Effector memory CD4-positive, alpha-beta T cell (primary cell): ENCODE results near the gene SYNDIG1.
"Not testable (repeated sequence)": the region's sequence is repeated elsewhere in the genome, so short reads cannot be mapped to it uniquely, and the experiment has no call there.

Experiments used
- DNase-seq, 3 donors: peaks; one replicate each; pipeline ENCODE4 v3.0.0-alpha.2; 2020
- H3K27ac ChIP-seq: 2 replicates; pipeline ENCODE4 v1.7.0; 2013; ENCODE audit warnings: mild to moderate bottlenecking, low read length, moderate library complexity; ENCODE audit not compliant: insufficient read depth, poor library complexity, severe bottlenecking
- H3K27me3 ChIP-seq: replicated peaks from 2 replicates; pipeline ENCODE4 v1.7.0; 2013; ENCODE audit warnings: mild to moderate bottlenecking, low read length; ENCODE audit not compliant: insufficient read depth, control insufficient read depth, poor library complexity, severe bottlenecking
- H3K36me3 ChIP-seq: 2 replicates; pipeline ENCODE4 v1.7.0; 2013; ENCODE audit warnings: mild to moderate bottlenecking, low read length, moderate library complexity; ENCODE audit not compliant: control insufficient read depth, insufficient read depth
- H3K4me1 ChIP-seq: 2 replicates; pipeline ENCODE4 v1.7.0; 2013; ENCODE audit warnings: low read length, mild to moderate bottlenecking; ENCODE audit not compliant: control insufficient read depth, insufficient read depth, poor library complexity, severe bottlenecking
- H3K4me3 ChIP-seq: 2 replicates; pipeline ENCODE4 v1.7.0; 2013; ENCODE audit warnings: low read length, low read depth, mild to moderate bottlenecking; ENCODE audit not compliant: insufficient read depth, poor library complexity, severe bottlenecking
- H3K9me3 ChIP-seq: 2 replicates; pipeline ENCODE4 v1.7.0; 2013; ENCODE audit warnings: mild to moderate bottlenecking, low read length, moderate library complexity; ENCODE audit not compliant: control insufficient read depth

Gene SYNDIG1

DNA sequence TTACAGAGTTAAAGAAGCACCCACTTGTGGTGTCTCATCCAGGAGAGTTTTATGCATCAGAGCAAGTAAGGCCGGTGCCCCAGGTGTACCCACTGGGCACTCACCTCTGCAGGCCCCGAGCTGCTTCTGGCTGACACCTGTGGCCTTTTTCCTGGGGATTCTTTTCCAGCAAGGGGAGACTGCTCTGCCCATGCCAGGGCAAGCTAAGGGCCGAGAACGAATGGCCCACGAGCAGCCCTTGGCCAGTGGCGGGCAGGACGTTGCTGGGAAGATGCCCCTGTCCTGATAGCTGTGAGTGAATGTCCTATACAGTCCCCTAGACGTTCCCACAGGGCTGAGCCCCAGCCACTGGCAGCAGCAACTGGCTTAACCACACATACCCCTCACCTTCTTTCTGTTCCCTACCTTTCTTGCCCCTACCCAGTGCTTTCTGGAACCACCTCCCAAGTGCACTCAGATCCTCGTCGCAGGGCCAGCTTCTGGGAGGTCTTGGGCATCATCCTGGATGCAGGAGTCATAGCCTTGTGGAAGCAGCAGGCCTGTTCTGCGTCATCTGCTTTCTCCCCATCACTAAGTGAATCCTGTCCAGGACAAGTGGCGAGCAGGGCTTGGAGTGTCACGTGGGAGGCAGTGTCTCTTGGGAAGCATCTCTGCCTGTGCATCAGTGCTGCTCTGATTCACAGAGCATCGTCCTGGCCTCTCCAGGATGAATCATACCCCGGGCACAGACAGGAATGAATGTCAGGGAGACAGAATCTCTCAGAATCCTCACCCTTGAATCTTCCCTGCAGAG is 32.5 kb downstream of the SYNDIG1 start:
- Histone ChIP-seq H3K27me3 (no peaks in the 10 kb centered on the region), H3K27ac (no peak overlapping the region), H3K9me3 (no peaks in the 10 kb centered on the region), H3K36me3 (no peaks in the 10 kb centered on the region), H3K4me1 (no peaks in the 10 kb centered on the region), H3K4me3 (no peak overlapping the region)
- no peak for DNase-seq

DNA sequence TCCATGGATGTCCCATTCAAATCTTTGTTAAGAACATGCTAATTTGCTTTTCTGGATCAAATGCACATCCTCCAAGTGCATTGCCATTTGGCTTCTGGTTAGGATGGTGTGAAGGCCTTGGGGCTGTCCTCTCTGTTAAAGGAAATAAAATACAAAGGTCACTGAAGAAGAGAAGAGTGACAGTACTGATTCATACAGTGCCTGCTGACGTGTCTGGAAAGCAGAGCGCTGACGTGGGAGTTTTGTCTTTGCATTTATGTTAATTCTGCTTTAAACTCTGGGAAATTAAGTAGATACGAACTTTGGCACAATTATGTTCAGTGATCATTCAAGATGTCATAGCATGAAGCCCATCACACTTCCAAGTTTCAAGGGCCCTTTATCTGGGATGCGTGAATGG is 33.2 kb downstream of the SYNDIG1 start:
- no peak overlapping the region for H3K4me3 ChIP-seq
- no peak for DNase-seq
- no peaks in the 10 kb centered on the region for H3K4me1 ChIP-seq
- H3K27me3 ChIP-seq: no peaks in the 10 kb centered on the region
- H3K36me3 ChIP-seq: no peaks in the 10 kb centered on the region
- H3K27ac ChIP-seq: no peak overlapping the region
- H3K9me3 ChIP-seq: no peaks in the 10 kb centered on the region

DNA sequence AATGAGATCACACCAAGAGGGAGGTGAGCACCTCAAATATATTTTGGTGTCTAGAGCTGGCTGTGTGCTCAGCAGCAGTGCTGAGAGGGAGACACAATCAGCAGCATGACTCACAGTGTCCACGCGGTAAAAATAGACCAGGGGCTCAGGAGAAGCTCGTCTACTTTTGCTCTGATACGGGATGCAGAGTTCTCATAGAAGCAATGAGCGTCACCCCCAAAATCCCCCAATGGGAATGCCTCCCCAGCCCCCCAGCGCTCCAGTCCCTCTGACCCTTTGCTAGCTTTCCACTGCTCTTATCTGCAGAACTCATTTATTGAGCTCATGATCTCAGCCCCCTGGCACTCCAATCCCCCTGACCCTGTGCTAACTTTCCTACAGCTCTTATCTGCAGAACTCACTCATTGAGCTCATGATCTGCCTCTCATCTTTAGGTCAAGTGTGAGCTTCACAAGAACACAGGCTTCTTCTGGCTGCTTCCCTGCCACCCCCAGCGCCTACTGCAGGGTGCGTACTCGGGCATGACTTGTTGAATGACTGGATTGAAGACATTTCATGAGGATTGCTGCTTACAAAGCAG is 34.0 kb downstream of the SYNDIG1 start:
- Histone ChIP-seq H3K36me3 (no peaks in the 10 kb centered on the region), H3K27me3 (no peaks in the 10 kb centered on the region), H3K27ac (no peak overlapping the region), H3K4me1 (no peaks in the 10 kb centered on the region), H3K9me3 (no peaks in the 10 kb centered on the region), H3K4me3 (no peak overlapping the region)
- DNase-seq: no peak

DNA sequence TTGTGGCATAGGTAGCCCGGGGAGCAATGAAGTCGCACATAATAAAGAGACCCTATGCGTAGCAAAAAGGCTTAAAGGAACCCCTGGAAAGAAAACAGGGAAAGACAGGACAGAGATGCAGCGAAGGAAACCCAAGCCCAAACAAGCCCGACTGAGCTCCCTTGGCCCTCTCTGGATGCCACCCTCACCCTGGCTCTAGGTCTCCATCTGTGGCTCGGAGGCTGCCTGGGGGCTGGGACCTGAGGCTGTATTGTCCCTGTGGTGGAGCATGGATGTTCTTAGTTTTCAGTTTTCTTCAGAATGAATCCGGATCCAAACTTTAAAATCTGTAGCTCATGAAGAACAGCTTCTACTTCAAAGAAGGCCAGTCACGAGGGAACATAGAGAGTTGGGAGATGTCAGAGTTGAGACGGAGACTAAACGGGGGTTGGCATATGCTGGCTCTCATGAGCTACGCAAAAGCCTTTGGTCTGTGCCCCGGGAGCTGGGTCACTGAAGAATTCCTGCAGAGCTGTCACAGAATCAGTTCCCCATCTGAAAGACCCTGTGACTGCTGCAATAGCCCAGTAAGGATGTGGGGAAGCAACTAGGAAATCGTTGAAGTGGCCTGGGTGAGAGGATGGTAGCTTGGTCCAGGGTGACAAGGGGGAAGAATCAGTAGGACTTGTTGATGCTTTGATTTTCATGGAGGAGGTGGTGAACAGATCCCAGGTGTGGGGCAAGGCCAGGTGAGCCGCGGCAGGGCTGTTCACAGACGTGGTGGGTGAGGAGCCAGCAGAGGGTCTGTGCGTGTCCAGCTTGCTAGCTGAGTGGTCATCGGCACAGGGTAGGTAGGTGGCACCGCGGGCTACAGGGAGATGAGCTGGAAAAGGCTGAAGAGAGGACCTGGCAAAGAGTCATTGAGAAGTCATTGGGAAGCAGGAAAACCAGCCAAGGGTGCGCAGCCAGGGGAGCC is 35.2 kb downstream of the SYNDIG1 start:
- H3K4me3 ChIP-seq: no peak overlapping the region
- no peaks in the 10 kb centered on the region for H3K4me1 ChIP-seq
- H3K27ac ChIP-seq: no peak overlapping the region
- H3K36me3 ChIP-seq: no peaks in the 10 kb centered on the region
- H3K27me3 ChIP-seq: no peaks in the 10 kb centered on the region
- H3K9me3 ChIP-seq: no peaks in the 10 kb centered on the region
- no peak for DNase-seq

DNA sequence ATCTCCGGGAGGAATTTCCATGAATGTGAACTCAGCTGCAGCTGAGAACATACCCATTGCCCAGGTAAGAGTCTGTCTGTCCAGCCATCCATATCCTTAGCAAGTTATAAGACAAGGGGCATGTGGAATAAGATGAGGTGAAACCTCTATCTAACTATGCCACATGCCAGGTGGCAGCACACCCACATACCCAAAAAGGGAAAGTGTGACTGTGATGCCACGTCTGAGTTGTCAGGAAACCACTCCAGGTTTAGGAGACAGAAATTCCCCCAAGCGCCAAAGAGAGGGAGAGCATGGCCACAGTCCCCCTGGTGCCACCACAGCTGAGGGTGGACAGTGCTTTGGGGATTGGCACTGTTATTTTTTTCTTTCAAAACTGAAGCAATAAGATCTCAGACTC is 36.7 kb downstream of the SYNDIG1 start:
- H3K27ac ChIP-seq: no peak overlapping the region
- DNase-seq: no peak
- no peaks in the 10 kb centered on the region for H3K9me3 ChIP-seq
- H3K27me3 ChIP-seq: no peaks in the 10 kb centered on the region
- no peaks in the 10 kb centered on the region for H3K36me3 ChIP-seq
- no peaks in the 10 kb centered on the region for H3K4me1 ChIP-seq
- H3K4me3 ChIP-seq: no peak overlapping the region

DNA sequence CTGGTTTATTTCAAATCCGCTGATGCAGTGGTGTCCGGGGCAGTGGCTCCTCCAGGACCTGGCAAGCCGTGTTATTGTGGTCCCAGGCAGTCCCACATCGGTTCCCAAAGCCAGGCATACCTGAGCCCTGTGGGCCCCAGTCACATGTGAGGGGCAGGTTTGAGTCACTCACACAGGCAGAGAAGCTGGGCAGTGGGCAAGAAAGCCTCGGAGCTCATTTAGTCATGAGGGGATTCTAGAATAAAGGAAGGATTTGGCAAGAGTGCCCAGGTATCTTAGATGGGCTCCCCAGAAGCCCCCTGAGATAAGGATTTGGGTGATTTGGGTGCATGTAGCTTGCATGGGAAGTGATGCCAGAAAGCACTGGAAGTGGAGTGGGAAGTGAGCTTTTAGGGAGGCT is 37.3 kb downstream of the SYNDIG1 start:
- no peaks in the 10 kb centered on the region for H3K36me3 ChIP-seq
- no peak overlapping the region for H3K27ac ChIP-seq
- no peak for DNase-seq
- H3K9me3 ChIP-seq: no peaks in the 10 kb centered on the region
- H3K4me1 ChIP-seq: no peaks in the 10 kb centered on the region
- no peaks in the 10 kb centered on the region for H3K27me3 ChIP-seq
- no peak overlapping the region for H3K4me3 ChIP-seq

DNA sequence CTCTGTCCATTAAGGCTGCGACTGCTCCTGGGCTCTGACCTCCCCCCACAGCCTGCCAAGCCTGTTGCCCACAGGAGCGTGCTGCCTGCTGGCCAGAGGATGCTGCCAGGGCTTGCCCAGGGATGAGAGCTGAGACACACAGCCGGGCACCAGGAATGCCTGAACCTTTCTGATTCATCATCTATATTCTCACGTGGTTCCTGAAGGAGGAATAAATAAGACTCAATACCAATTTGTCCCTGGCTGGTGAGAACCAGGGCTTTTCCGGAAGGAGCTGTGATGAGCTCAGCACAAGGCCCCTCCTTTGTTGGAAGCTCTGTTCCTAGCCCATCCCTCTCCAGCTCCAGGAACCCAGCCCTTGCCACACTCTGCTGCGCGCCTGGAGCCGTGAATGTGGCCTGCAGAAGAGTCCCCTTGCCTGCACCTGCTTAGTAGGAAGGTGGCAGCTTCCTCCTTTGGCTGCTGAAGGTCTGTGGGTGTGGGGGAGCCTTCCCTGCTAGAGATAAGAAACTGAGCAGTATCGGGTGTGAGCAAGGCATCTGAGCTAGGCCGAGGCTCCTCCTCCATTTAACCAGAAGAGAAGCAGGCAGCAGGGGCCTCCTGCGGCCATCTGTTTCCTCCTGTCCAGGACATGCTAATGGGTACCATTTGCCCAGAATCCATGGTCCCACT is 37.9 kb downstream of the SYNDIG1 start:
- no peaks in the 10 kb centered on the region for H3K9me3 ChIP-seq
- DNase-seq: no peak
- no peaks in the 10 kb centered on the region for H3K27me3 ChIP-seq
- H3K27ac ChIP-seq: no peak overlapping the region
- H3K4me1 ChIP-seq: no peaks in the 10 kb centered on the region
- no peaks in the 10 kb centered on the region for H3K36me3 ChIP-seq
- no peak overlapping the region for H3K4me3 ChIP-seq

DNA sequence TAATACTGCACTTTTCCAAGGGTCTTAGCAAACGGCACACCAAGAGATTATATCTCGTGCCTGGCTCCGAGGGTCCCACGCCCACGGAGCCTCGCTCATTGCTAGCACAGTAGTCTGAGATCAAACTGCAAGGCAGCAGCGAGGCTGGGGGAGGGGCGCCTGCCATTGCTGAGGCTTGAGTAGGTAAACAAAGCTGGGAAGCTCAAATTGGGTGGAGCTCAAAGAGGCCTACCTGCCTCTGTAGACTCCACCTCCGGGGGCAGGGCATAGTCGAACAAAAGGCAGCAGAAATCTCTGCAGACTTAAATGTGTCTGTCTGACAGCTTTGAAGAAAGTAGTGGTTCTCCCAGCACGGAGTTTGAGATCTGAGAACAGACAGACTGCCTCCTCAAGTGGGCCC is 43.0 kb downstream of the SYNDIG1 start:
- H3K4me1 ChIP-seq: not testable (repeated sequence)

DNA sequence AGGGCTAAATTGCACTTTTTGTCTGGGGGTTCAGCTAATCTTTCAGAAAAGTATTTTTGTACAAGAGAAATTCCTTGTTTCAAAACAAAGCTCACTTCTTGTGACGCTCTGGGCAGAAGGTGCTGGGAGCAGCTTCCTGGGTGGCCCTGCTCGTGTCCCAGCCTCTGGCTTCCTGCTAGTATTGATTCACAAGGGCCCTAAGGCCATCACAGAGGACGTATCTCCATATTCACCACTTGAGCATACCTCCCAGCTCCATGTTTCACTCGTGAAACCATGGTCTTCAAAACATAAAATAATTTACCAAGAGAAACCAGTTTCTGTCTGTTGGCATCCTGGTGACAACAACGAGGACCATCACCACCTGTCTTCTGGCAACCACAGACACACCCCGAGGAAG is 49.1 kb downstream of the SYNDIG1 start:
- H3K4me3 ChIP-seq: no peak overlapping the region
- no peaks in the 10 kb centered on the region for H3K36me3 ChIP-seq
- H3K4me1 ChIP-seq: no peaks in the 10 kb centered on the region
- no peaks in the 10 kb centered on the region for H3K9me3 ChIP-seq
- no peaks in the 10 kb centered on the region for H3K27me3 ChIP-seq
- no peak for DNase-seq
- no peak overlapping the region for H3K27ac ChIP-seq

More for the DNA sequence above, 43.0 kb downstream of the SYNDIG1 start:
- H3K9me3 ChIP-seq, DNase-seq, H3K36me3 ChIP-seq, H3K27me3 ChIP-seq, H3K27ac ChIP-seq, H3K4me3 ChIP-seq: not testable (repeated sequence)
